GM18519 (cell line): ENCODE measurements around the gene PRAMEF12.
"Not testable (repeated sequence)": the region's sequence is repeated elsewhere in the genome, so short reads cannot be mapped to it uniquely, and the experiment has no call there.

Source experiments
- ATAC-seq: cut with Tn5 transposase; IDR thresholded peaks from one replicate; pipeline ENCODE4 v1.9.1; 2021; ENCODE audit warnings: mild to moderate bottlenecking, moderate library complexity; ENCODE audit not compliant: unreplicated experiment, low FRiP score

Gene PRAMEF12

DNA sequence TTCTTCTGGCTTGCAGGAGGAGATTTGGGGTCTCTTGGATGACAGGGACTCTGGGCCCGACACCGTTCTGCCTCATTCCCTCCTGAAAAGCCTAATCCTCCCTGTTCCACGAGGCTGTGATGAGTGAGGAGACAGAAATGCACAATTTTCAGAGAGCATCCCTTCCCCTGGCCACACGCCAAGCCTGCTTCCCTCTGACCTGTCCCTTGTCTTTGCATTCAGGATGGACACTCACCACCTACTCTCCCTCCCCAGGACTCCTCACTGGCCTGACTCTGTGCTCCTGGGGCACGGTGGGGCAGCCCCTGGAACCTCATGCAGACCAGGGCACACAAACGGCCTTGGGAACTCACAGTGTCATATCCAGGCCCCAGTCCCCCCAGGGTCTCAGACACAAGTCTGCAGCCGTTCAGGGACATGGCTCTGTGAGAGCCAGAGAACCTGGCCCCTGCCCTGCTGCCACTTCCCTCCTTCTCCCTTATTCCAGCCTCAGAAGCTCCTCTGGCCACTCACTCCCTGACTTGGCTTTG lies 3.5 kb upstream of the PRAMEF12 start:
- ATAC-seq = no peak

DNA sequence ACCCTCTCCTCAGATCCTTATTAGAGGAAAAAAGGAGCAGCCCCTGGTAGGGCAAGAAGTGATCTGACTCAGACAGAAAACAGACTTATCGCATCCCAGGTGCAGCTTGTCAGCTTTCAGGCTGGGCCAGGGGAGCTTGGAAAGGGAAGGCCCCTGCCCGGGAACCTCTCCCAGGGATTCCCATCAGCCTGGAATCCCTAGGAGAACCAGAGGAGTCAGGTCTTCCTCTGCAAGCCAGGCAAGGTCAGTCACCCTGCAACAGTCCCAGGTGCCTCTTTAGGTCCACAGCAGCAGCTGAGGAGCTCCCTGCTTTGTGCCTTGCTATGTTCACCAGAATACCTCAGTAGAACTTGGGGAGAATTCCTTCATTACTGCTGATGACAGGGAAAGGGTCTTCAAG lies 2.9 kb upstream of the PRAMEF12 start:
- no peak for ATAC-seq

DNA sequence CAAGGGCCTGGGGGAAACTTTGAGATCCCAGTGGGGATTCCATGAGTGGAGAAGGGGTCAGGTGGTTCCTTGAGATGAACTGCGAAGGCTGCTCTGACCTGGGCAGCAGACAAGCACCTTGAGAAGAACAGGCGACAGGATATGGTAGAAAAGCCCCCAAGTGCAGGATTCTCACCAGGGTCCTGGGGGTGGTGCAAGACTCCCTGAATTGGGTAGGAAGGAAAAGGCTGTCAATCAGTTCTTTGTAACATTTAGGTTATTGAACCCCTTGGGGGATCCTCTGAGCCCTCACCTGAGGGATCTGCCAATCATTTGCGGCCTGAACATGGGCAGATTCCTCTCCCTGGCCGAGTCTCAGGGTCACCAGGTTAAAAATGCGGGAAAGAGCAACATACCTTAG lies 2.4 kb upstream of the PRAMEF12 start:
- ATAC-seq = no peak

DNA sequence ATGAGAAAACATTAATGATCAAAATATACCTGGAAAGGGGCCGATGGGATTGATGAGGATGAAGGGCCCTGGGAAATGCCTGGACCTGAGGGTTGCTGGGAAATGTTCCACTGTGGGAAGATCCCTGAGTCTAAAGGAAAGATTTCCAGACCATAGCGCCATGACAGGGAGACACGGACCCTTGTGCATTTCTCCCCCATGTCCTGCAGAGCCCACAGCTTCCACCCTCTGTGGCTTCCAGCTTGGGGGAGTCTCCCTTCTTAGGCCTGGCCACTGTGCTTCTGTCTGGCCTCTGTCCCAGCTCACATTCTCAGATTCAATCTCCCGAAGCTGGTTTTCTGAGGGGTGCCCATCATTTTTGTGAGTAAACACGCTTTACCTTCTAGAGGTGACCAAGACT lies 1.0 kb upstream of the PRAMEF12 start:
- ATAC-seq = no peak

DNA sequence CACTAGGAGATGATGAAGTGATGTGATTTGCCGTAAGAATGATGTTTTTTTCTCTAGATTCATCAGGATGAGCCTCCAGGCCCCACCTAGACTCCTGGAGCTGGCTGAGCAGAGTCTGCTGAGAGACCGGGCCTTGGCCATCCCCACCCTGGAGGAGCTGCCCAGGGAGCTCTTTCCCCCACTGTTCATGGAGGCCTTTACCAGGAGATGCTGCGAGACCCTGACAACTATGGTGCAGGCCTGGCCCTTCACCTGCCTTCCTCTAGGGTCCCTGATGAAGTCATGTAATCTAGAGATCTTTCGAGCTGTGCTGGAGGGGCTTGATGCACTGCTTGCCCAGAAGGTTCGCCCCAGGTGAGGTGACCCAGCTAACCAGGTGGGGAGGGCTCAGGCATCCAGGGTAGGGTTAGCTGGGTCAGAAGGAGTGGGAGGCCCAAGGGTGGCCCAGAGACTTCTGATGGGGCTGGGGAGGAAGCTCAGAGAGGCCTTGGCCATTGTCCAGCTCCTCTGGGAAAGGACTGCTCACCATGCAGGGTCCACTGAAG lies 1.3 kb downstream of the PRAMEF12 start:
- no peak for ATAC-seq

DNA sequence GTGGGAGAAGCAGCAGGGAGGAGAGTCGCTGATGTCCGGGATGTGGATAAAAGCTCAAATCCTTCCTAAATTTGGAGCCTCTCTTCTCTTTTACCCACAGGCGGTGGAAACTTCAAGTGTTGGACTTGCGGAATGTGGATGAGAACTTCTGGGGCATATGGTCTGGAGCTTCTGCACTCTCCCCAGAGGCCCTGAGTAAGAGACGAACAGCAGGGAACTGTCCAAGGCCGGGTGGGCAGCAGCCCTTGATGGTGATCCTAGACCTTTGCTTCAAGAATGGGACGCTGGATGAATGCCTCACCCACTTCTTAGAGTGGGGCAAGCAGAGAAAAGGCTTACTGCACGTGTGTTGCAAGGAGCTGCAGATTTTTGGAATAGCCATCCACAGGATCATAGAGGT lies 1.9 kb downstream of the PRAMEF12 start:
- ATAC-seq = no peak

DNA sequence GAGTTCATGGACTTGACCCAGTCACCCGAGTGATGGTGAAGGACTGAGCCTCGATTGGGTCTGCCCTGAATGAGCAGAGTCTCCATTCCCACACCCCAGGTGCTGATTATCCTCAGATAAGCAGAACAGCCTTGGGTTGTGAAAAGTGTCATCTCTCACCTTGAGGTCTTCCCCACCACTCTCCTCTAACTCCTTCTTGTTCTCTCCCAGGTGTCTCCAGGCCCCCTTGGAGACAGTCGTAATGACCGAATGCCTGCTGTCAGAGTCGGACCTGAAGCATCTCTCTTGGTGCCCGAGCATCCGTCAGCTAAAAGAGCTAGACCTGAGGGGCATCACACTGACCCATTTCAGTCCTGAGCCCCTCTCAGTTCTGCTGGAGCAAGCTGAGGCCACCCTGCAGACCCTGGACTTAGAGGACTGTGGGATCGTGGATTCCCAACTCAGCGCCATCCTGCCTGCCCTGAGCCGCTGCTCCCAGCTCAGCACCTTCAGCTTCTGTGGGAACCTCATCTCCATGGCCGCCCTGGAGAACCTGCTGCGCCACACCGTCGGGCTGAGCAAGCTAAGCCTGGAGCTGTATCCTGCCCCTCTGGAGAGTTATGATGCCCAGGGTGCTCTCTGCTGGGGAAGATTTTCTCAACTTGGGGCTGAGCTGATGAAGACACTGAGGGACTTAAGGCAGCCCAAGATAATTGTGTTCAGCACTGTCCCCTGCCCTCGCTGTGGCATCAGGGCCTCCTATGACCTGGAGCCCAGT lies 3.4 kb downstream of the PRAMEF12 start:
- ATAC-seq = no peak

DNA sequence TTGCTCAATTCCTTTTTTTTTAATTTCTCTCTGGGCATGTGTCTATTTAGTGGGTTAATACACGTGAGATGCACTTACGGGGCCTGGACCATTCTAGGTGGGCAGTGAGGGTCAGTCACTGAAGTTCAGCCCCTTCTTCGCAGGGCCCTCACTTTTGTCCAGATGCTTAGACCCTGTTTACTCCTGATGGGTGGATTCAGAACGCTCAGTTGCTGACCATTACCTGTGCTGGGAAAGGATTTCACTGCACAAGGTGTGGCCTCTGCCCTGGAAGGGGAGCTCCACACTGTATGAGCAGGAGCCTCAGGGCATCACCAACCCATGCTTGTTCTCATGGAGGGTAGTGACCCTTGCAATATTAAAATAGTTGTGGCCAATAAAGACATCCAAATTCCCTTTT lies 4.5 kb downstream of the PRAMEF12 start:
- ATAC-seq = no peak

DNA sequence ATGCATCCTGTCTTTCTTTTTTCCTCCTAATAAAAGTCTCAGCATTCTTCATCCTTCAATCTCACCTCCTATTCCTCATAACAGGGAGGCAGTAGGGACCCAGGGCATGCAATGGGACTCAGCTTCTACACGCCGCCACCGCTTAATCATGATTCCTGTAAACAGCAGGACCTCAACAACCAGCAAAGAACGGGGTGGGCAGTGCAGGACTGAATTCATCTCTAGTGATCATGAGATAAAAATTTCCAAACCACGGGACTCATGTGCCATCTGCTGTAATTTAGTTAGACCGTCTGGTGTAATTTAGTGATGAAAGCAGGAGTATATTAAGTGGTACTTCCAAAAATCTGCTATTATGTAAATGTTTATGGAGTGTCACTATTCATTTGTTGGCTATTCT lies 5.4 kb downstream of the PRAMEF12 start:
- ATAC-seq = no peak

DNA sequence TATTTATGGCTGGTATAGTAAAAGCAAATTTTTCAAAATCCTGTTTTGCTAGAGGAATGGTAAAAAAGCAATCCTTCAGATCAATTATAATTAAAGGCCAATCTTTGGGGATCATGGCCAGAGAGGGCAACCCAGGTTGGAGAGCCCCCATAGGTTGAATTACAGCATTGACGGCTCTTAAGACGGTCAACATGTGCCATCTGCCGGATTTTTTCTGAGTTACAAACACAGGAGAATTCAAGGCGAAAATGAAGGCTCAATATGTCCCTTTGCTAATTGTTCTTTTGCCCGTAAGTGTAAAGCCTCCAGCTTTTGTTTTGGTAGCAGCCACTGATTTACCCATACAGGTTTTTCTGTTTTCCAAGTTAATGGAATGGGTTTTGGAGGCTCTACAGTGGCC lies 8.0 kb downstream of the PRAMEF12 start:
- not testable (repeated sequence) for ATAC-seq

DNA sequence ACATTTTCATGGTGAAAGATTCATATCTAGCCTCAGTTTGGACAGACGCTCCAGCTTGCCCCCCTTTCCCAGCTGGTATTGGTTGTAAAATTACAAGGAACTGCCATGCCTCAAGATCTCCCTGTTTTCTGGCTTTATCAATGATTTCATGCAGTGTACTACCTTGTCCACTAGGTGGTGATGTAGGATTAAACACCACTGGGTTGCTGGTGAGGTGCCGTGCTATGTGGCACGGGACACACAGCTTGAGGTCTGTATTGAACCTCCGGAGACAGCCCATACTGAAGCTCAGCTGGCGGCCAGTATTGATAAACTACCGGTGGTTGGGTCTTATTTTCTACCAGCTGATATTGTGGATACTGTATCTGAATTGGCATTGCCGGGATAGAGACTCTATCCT lies 10.2 kb downstream of the PRAMEF12 start:
- ATAC-seq = not testable (repeated sequence)

DNA sequence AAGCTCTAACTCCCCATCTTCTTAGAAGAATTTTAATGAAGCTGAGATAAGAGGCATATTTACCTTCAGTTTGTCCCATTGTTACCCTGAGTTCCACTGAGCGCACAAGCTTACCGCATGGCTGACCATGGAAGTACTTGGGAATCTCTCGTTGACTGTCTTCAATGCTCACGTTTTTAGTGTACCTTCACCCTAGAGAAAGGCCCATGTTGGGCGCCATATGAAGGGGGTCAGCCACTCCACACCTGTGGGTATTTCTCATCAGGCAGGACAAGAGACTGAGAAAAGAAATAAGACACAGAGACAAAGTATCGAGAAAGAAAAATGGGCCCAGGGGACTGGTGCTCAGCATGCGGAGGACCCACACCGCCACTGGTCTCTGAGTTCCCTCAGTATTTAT lies 11.2 kb downstream of the PRAMEF12 start:
- ATAC-seq = not testable (repeated sequence)

DNA sequence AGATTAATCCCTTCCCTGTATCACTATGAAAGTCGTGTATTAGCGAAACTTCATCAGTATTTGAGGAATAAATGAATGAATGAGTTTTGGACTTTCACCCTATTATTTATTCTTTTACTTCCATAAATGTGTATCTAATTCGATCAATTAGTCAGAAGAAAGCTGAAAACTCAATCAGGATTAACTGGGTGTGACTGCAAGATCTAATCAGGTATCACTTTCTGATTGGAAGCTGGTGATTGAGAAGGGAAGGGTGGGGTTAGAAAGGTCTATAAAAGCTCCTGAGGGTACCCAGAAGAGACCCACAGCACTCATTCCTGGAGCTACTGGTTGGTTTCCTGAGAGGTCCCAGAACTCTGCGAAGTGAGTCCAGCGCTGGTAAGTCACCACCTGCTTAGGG lies 17.6 kb downstream of the PRAMEF12 start, which contains the start of gene PRAMEF1:
PRAMEF1 (plus strand) TSS at position 301 of the 400 bp plus-strand sequence. CDS start 1,831 bp downstream, outside the sequence.
- ATAC-seq = not testable (repeated sequence)

DNA sequence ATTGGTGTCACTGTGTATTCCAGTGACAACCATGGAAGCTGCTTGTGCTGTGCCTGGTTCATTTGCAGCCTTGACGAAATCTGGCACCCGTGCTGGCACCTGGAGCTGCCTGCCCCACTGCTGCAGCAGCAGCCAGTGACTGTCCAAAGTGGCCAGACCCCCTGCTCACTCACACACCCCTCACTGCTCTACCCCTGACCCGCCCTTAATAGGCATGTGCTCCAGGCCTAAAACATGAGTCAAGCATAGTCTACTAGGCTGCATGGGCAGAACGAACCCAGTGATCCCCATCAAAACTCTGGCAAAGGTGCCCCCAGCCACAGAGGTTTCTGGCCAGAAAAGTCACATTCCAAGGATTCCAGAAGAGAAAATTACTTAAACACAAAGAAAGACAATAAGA lies 25.4 kb downstream of the PRAMEF12 start:
- no peak for ATAC-seq

DNA sequence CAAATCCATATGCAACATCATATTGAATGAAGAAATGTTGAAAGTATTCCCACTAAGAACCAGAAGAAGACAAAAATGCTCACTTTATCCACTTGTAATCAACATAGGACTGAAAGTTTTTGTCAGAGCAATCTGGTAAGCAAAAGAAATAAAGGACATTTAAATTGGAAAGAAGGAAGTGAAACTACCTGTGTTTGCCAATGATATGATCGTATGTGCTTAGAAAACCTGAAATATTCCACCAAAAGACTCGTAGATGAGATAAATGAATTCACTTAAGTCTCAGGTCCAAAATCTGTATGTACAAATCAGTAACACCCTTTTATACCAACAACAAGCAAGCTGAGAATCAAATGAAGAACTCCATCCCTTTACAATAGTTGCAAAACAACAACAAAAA lies 26.2 kb downstream of the PRAMEF12 start:
- no peak for ATAC-seq

DNA sequence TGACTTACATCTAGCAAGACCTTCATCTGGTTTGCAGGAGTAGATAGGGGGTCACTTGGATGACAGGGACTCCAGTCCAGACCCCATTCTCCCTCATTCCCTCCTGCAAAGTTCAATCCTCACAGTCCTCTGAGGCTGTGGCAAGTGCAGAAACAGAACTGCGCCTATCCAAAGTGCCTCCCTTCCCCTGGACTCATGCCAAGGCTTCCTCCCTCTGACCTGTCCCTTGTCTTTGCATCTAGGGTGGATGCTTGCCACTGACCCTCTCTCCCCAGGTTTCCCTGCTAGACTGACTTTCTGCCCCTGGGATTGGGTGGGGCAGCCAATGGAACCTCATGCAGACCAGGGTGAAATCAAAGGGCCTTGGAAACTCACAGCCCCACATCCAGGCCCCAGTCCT lies 36.4 kb downstream of the PRAMEF12 start:
- ATAC-seq = no peak

DNA sequence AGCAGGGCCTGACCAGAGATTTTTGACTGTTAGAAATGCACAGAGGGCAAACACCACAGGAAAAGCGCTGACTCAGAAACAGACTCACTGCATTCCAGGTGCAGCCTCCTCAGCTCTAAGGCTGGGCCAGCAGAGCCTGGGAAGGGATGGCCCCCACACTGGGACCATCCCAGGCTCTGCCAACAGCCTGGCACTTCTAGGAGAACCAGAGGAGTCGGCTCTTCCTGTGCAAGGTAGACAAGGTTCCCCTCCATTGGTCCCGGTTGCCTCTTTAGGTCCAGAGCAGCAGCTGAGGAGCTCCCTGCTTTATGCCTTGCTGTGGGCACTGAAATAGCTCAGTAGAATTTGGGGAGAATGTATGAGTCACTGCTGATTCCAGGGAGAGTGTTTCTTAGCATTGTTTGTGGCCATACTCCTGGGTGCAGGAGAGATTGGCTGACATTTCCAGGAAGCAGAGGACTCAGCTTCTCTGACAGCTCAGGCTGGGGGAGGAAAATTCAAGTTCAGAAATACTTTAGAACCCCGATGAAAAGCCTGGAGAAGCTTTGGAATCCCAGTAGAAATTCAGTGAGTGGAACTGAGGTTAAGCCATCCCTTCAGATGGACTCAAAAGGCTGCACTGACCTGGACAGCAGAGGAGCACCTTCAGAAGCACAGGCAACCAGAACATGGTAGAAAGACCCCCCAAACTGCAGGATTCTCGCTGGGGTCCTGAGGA lies 37.3 kb downstream of the PRAMEF12 start:
- no peak for ATAC-seq

DNA sequence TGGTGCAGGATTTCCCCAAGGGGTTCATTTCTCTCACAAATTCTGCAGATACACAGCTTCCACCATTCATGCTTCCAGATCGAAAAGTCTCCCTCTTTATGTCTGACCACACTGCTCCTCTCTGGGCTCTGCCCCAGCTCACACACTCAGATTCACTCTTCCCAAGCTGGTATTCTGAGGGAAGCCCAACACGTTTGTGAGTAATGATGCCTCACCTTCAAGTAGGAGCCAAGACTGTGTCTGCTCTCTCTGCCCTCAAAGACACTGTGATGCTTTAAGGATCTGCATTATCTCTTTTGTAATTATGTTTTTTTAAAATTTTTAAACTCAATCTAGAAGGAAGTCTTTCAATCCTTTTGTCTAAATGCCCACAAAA lies 37.9 kb downstream of the PRAMEF12 start:
- no peak for ATAC-seq

DNA sequence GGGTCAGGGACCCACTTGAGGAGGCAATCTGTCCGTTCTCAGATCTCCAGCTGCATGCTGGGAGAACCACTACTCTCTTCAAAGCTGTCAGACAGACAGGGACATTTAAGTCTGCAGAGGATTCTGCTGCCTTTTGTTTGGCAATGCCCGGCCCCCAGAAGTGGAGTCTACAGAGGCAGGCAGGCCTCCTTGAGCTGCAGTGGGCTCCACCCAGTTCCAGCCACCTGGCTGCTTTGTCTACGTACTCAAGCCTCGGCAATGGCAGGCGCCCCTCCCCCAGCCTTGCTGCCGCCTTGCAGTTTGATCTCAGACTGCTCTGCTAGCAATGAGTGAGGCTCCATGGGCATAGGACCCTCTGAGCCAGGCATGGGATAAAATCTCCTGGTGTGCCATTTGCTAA lies 45.5 kb downstream of the PRAMEF12 start:
- ATAC-seq = not testable (repeated sequence)
